K562 (cell line): ENCODE results near the gene NHLH1. TPM values are rescaled to one million over a fixed set of nuclear protein-coding genes. Genes with fewer than 3 reads are reported as not detected.

Source experiments
- ATAC-seq: fragments of 200-7000 bp; cut with Tn5 transposase; 3 replicates; pipeline ENCODE4 v1.9.1; 2020; ENCODE audit warnings: moderate library complexity
- BruUV-seq: library from RNA; stranded (reverse); fragments of 400-500 nt; replicated peaks from 2 replicates; lab custom pipeline; 2021; lab: Mats Ljungman, UMichigan
- CTCF ChIA-PET: fragments of 300-600 bp; formaldehyde crosslinking; extraction: SDS; loops from one replicate; lab custom pipeline; 2021; ENCODE audit warnings: low intra/inter-chr PET ratio; lab: Yijun Ruan, JAX
- POLR2A ChIA-PET: fragments of 300-600, 350-650 bp; sonication (Branson Sonifier 250); formaldehyde crosslinking; extraction: SDS; loops from one replicate; lab custom pipeline; 2021; ENCODE audit warnings: antibody characterized with exemption, inconsistent platforms; lab: Yijun Ruan, JAX
- DNase-seq, 4 experiments: peaks; one replicate each; pipeline versions ENCODE4 v3.0.0 to v3.0.0-alpha.2; 2011 to 2018; ENCODE audit warnings: low spot score in 3 of 4, mixed read lengths in 3 of 4; ENCODE audit errors: extremely low read depth in 1 of 4
- FAIRE-seq: peaks from 2 replicates; lab custom pipeline; 2011; peaks lifted over from hg19 to GRCh38; lab: Jason Lieb, UNC
- H2AFZ ChIP-seq: 2 replicates; pipeline ENCODE4 v1.6.0; 2011; ENCODE audit warnings: low read depth, low read length, control low read depth, inconsistent platforms
- H3K27ac ChIP-seq: fragments of 200-600 bp; 3 replicates; pipeline ENCODE4 v1.8.0; 2011; ENCODE audit warnings: low read depth, mild to moderate bottlenecking, control low read depth, inconsistent platforms, low read length, moderate library complexity, mixed read lengths; ENCODE audit errors: extremely low read depth
- H3K27me3 ChIP-seq, 2 experiments: fragments of 300-600 bp in 1 of 2; 2 replicates in 1 of 2; 3 replicates in 1 of 2; pipeline versions ENCODE4 v1.6.0 to v1.8.0; 2011; ENCODE audit warnings: inconsistent platforms in 2 of 2, low read length in 2 of 2, mild to moderate bottlenecking in 1 of 2, mixed read lengths in 1 of 2, moderate library complexity in 1 of 2; ENCODE audit not compliant: control insufficient read depth in 2 of 2, insufficient read depth in 2 of 2
- H3K36me3 ChIP-seq: fragments of 300-600 bp; 3 replicates; pipeline ENCODE4 v1.8.0; 2011; ENCODE audit warnings: mild to moderate bottlenecking, low read length, inconsistent platforms; ENCODE audit not compliant: control insufficient read depth, insufficient read depth
- H3K4me1 ChIP-seq, 2 experiments: fragments of 200-600 bp in 1 of 2; replicated peaks in 1 of 2; 2 replicates in 1 of 2; 3 replicates in 1 of 2; pipeline versions ENCODE4 v1.5.1 to v1.8.0; 2011; ENCODE audit warnings: inconsistent platforms in 2 of 2, low read length in 2 of 2, mild to moderate bottlenecking in 1 of 2, mixed read lengths in 1 of 2, moderate library complexity in 1 of 2; ENCODE audit not compliant: control insufficient read depth in 2 of 2, insufficient read depth in 2 of 2
- H3K4me2 ChIP-seq: 2 replicates; pipeline ENCODE4 v1.6.1; 2011; ENCODE audit warnings: low read length, control low read depth, inconsistent platforms, mixed read lengths; ENCODE audit not compliant: insufficient read depth
- H3K4me3 ChIP-seq: fragments of 200-600 bp; sonication (generic), shearing (Covaris generic); 2 replicates; pipeline ENCODE4 v1.5.1; 2016; ENCODE audit warnings: control low read depth, inconsistent platforms
- H3K79me2 ChIP-seq: fragments of 200-600 bp; 3 replicates; pipeline ENCODE4 v1.8.0; 2011; ENCODE audit warnings: low read length, inconsistent platforms; ENCODE audit not compliant: control insufficient read depth, insufficient read depth
- H3K9ac ChIP-seq, 2 experiments: 2 replicates each; pipeline versions ENCODE4 v1.6.0 to v1.6.1; 2011; ENCODE audit warnings: low read depth in 2 of 2, low read length in 2 of 2, control low read depth in 1 of 2, inconsistent platforms in 1 of 2, mild to moderate bottlenecking in 1 of 2, mixed read lengths in 1 of 2; ENCODE audit not compliant: insufficient read depth in 1 of 2
- H3K9me1 ChIP-seq: one replicate; pipeline ENCODE4 v1.6.0; 2011; ENCODE audit warnings: inconsistent platforms, mild to moderate bottlenecking, low read length, moderate library complexity; ENCODE audit not compliant: control insufficient read depth, insufficient read depth
- H3K9me3 ChIP-seq: replicated peaks from 2 replicates; pipeline ENCODE4 v1.5.1; 2011; ENCODE audit warnings: low read depth, low read length, inconsistent platforms; ENCODE audit not compliant: control insufficient read depth, insufficient read depth
- H4K20me1 ChIP-seq: replicated peaks from 2 replicates; pipeline ENCODE4 v1.6.1; 2011; ENCODE audit warnings: low read length, inconsistent platforms, mixed read lengths; ENCODE audit not compliant: control insufficient read depth, insufficient read depth
- EHMT2 ChIP-seq: fragments of 450-650 bp; IDR thresholded peaks from 2 replicates; pipeline ENCODE4 v1.6.1; 2018; ENCODE audit warnings: antibody characterized with exemption
- GATAD2B ChIP-seq: fragments of 450-650 bp; IDR thresholded peaks from 2 replicates; pipeline ENCODE4 v1.6.1; 2017; ENCODE audit warnings: mild to moderate bottlenecking, borderline replicate concordance
- HNRNPL ChIP-seq: fragments of 200-400 bp; formaldehyde crosslinking; IDR thresholded peaks from 2 replicates; pipeline ENCODE4 v1.6.1; 2017; ENCODE audit warnings: low read depth, mild to moderate bottlenecking, low read length
- ILK ChIP-seq: fragments of 450-650 bp; IDR thresholded peaks from 2 replicates; pipeline ENCODE4 v1.6.1; 2016; ENCODE audit warnings: missing genetic modification characterization, low read depth, mild to moderate bottlenecking, missing compliant biosample characterization, moderate library complexity, borderline replicate concordance
- KAT2B ChIP-seq: IDR thresholded peaks from one replicate; pipeline ENCODE4 v1.6.1; 2012; ENCODE audit warnings: low read depth, mild to moderate bottlenecking, control low read depth, inconsistent platforms, low read length, moderate library complexity
- KDM2B ChIP-seq: fragments of 250-450 bp; sonication (Bioruptor Pico); IDR thresholded peaks from 2 replicates; pipeline ENCODE4 v1.8.0; 2021; ENCODE audit warnings: mild to moderate bottlenecking, moderate library complexity
- KDM5B ChIP-seq: fragments of 200-600 bp; sonication (generic); IDR thresholded peaks from 2 replicates; pipeline ENCODE4 v1.6.1; 2012; ENCODE audit warnings: low read depth, mild to moderate bottlenecking, moderate library complexity, low read length, control low read depth, inconsistent platforms; ENCODE audit not compliant: insufficient replicate concordance
- MAFG ChIP-seq: fragments of 450-650 bp; conservative IDR thresholded peaks from 2 replicates; pipeline ENCODE4 v1.6.1; 2016; ENCODE audit warnings: missing genetic modification characterization, missing compliant biosample characterization
- PURB ChIP-seq: sonication (generic); formaldehyde crosslinking; IDR thresholded peaks from 2 replicates; pipeline ENCODE4 v1.9.0; 2021; ENCODE audit warnings: low read depth, mild to moderate bottlenecking, missing genetic modification reagents
- PYGO2 ChIP-seq: fragments of 450-650 bp; IDR thresholded peaks from 2 replicates; pipeline ENCODE4 v1.6.1; 2016; ENCODE audit warnings: mild to moderate bottlenecking, missing genetic modification characterization, moderate library complexity, missing compliant biosample characterization
- SMARCE1 ChIP-seq: fragments of 450-650 bp; IDR thresholded peaks from 2 replicates; pipeline ENCODE4 v1.7.1; 2016; ENCODE audit warnings: mild to moderate bottlenecking
- USF1 ChIP-seq: sonication (generic); formaldehyde crosslinking; IDR thresholded peaks from 2 replicates; pipeline ENCODE4 v1.9.0; 2022; ENCODE audit warnings: mild to moderate bottlenecking, missing genetic modification reagents
- ZBTB1 ChIP-seq: sonication (generic); formaldehyde crosslinking; IDR thresholded peaks from 2 replicates; pipeline ENCODE4 v1.8.1; 2023; ENCODE audit warnings: missing genetic modification reagents, low read depth, mild to moderate bottlenecking, borderline replicate concordance
- ZNF175 ChIP-seq: fragments of 200-800 bp; sonication (Bioruptor generic); IDR thresholded peaks from 2 replicates; pipeline ENCODE4 v1.6.1; 2016; ENCODE audit warnings: low read depth, mild to moderate bottlenecking, missing genetic modification characterization, missing compliant biosample characterization
- ZNF23 ChIP-seq: fragments of 250-450 bp; sonication (Bioruptor Pico); IDR thresholded peaks from 2 replicates; pipeline ENCODE4 v1.4.0; 2020; ENCODE audit warnings: mild to moderate bottlenecking
- ZNF668 ChIP-seq: fragments of 250-450 bp; sonication (Bioruptor Pico); IDR thresholded peaks from 2 replicates; pipeline ENCODE4 v1.8.0; 2022; ENCODE audit warnings: mild to moderate bottlenecking, inconsistent platforms
- ZNF699 ChIP-seq: fragments of 250-450 bp; sonication (Bioruptor Pico); IDR thresholded peaks from 2 replicates; pipeline ENCODE4 v1.8.0; 2021; ENCODE audit warnings: mild to moderate bottlenecking, moderate library complexity; ENCODE audit not compliant: insufficient replicate concordance
- ZSCAN32 ChIP-seq: fragments of 450-650 bp; formaldehyde crosslinking; IDR thresholded peaks from 2 replicates; pipeline ENCODE4 v1.4.0; 2020; ENCODE audit warnings: mild to moderate bottlenecking, moderate library complexity
- WGBS: fragments of 100-300 bp; shearing (Covaris generic); methylation state at CpG from one replicate; pipeline ENCODE4 v1.1.6; 2016; ENCODE audit warnings: low coverage, mixed read lengths; ENCODE audit not compliant: insufficient coverage; ENCODE audit errors: missing lambda C conversion rate; 5-methylcytosine and 5-hydroxymethylcytosine counted together
- in situ Hi-C: fragments of 300-500 bp; cut with MboI; formaldehyde crosslinking; loops from 4 replicates; pipeline ENCODE4 v1.15.0; 2018; ENCODE audit warnings: inconsistent platforms, mixed read lengths
- intact Hi-C: fragments of 100-400 bp; cut with micrococcal nuclease; formaldehyde crosslinking; loops from 2 replicates; pipeline ENCODE4 v1.14.2; 2022
- polyA plus RNA-seq, 8 experiments: library from polyadenylated mRNA; depleted of rRNA in 4 of 8; stranded (reverse) in 5 of 8; unstranded in 3 of 8; fragments of >200 nt; fragmentation: Nextera tagmentation in 2 of 8; fragmentation: Illumina TruSeq in 1 of 8; extraction: Ambion mirVana in 2 of 8; extraction: Trizol in 1 of 8; gene quantifications; 2 replicates each; pipeline versions ENCODE4 v1.2.1 to v1.2.3, GENCODE V29; 2011 to 2014; ENCODE audit warnings: inconsistent platforms in 1 of 8, missing spikeins in 1 of 8
- total RNA-seq, 7 experiments: library from RNA; depleted of rRNA in 6 of 7; stranded (reverse); fragments of >200 nt in 6 of 7; fragmentation: Illumina TruSeq in 2 of 7; extraction: Trizol in 2 of 7; gene quantifications; 2 replicates each; pipeline versions ENCODE4 v1.2.1 to v1.2.3, GENCODE V29; 2011 to 2021; ENCODE audit warnings: low replicate concordance in 1 of 7

The NHLH1 gene
- total and polyA plus RNA-seq, 9 of the 15 experiments (the other 6 are each of a cell fraction or from before 2014, with no cell fraction given) = 0.09 to 1.3 (median 0.35) TPM; not detected in 1

GRCh38 chr1:160375788-160376524 lies 9.1 kb downstream of the NHLH1 start:
- H3K4me2 ChIP-seq = peak overlapping the region; percentile 35
- CTCF ChIA-PET = interaction anchor here (0.5 to 1.7 kb wide), 7 partner anchors 179 to 614 kb away, joined by 3 to 11 read pairs (median 4); no protein-coding TSS in a partner anchor
- H2AFZ ChIP-seq = peak overlapping the region; percentile 67
- H3K9ac ChIP-seq = peak overlapping the region; percentile 33 to 43; a peak in 2 of 4 replicates
- POLR2A ChIA-PET = interaction anchor here (0.6 to 5.7 kb wide), 14 partner anchors 8 to 349 kb away, joined by 3 to 37 read pairs (median 4); partner anchors contain the start of gene NHLH1
- ATAC-seq (peak; percentile 62), DNase-seq (peak in 3 of 4 experiments; percentile 38 to 45 (median 39)), FAIRE-seq (no peak)
- no peaks in the 10 kb centered on the region for H3K36me3 ChIP-seq
- H3K9me3 ChIP-seq = no peaks in the 10 kb centered on the region
- peaks cover 17 to 22% of the 10 kb centered on the region in 2 experiments for H3K4me1 ChIP-seq
- intact Hi-C loops = loop anchor here (1.0 to 5.0 kb wide), 9 partner anchors 13 to 291 kb away; partner anchors contain the start of genes DCAF8 and PEX19
- WGBS = 6% methylated on average over 8 of the region's 9 CpGs
- H3K9me1 ChIP-seq = no peaks in the 10 kb centered on the region
- in situ Hi-C loops = loop anchor here (10.0 kb wide), 1 partner anchor 271 kb away; no protein-coding TSS in a partner anchor
- H3K27me3 ChIP-seq = no peaks in the 10 kb centered on the region; a peak in 1 of 5 replicates
- H3K4me3 ChIP-seq = no peak overlapping the region
- no peaks in the 10 kb centered on the region for H3K79me2 ChIP-seq
- no peaks in the 10 kb centered on the region for H4K20me1 ChIP-seq
- BruUV-seq = no TSS peak
- H3K27ac ChIP-seq = peak overlapping the region; percentile 72; the same call in 2 of the 3 replicates
- TF ChIP-seq ZNF23 (CRISPR knock-in tag) (no peak), PYGO2 (tag) (no peak), KDM2B (CRISPR knock-in tag) (no peak), HNRNPL (no peak), KDM5B (no peak), ZSCAN32 (no peak), ILK (tag) (no peak), ZBTB1 (CRISPR knock-in tag) (0 out of 2 replicates have a peak, but pooled peaks have one; percentile 17), ZNF699 (no peak), ZNF668 (no peak), ZNF175 (CRISPR knock-in tag) (peak; percentile 55; the same call in 1 of the 2 replicates), KAT2B (no peak), PURB (CRISPR knock-in tag) (no peak), SMARCE1 (0 out of 2 replicates have a peak, but pooled peaks have one; percentile 29), USF1 (CRISPR knock-in tag) (no peak), GATAD2B (no peak), EHMT2 (no peak), MAFG (tag) (no peak)
